Activated CD8-positive, alpha-beta memory T cell treated with anti-CD3 and anti-CD28 coated beads for 4 hours (primary cell): ENCODE data around the gene SEMA5A.

Experiments
- DNase-seq, 2 donors: peaks; one replicate each; pipeline ENCODE4 v3.0.0-alpha.2; 2020; ENCODE audit warnings: low read depth in 2 of 2

SEMA5A gene

DNA sequence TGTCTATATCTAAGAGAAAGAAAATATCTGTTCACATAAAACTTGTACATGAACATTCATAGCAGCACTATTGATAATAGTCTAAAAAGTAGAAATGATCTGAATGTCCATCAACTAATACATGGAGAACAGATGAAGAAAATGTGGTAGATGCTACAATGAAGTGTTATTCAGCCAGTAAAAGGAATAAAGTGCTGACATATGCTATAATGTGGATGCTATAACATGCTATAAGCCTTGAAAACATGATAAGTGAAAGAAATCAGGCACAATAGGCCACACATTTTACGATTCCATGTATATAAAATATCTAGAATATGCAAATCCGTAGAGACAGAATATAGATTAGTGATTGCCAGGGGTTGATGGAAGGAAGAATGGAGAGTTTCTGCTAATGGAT is 146.8 kb downstream of the SEMA5A start:
- DNase-seq = no peak

- DNase-seq = no peak
Observed at GRCh38 chr5:9398227-9398626, 147.6 kb downstream of the SEMA5A start.

DNA sequence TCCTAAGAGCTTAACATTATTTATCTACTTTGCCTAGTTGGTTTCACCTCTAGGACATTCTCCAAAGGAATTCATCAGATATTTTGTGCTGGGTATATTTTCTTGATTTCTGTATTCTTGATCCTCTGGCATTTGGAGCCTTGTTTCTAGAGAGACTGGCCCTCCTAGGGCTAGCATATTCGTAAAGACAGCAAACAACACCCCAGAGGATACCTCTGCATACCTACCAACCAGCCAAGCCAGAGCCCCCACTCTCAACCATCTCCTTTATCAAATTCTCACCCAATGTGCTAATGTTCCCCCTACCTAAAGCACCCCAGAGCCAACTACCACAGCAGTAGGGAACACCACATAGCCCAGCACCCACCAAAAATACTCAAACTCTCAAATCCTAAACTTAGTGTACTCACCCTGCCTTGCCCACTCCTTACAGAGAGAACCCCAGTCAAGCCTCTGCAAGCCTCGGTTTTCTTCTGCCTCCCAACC is 149.5 kb downstream of the SEMA5A start:
- DNase-seq = no peak

GRCh38 chr5:9395706-9396105 is 150.2 kb downstream of the SEMA5A start:
- no peak for DNase-seq

- no peak for DNase-seq
Observed at GRCh38 chr5:9394221-9394620, 151.7 kb downstream of the SEMA5A start.

GRCh38 chr5:9392625-9393024 is 153.2 kb downstream of the SEMA5A start:
- DNase-seq = no peak

GRCh38 chr5:9391080-9391479 is 154.8 kb downstream of the SEMA5A start:
- DNase-seq = no peak

- DNase-seq = no peak
Observed at GRCh38 chr5:9390113-9390512, 155.8 kb downstream of the SEMA5A start.

DNA sequence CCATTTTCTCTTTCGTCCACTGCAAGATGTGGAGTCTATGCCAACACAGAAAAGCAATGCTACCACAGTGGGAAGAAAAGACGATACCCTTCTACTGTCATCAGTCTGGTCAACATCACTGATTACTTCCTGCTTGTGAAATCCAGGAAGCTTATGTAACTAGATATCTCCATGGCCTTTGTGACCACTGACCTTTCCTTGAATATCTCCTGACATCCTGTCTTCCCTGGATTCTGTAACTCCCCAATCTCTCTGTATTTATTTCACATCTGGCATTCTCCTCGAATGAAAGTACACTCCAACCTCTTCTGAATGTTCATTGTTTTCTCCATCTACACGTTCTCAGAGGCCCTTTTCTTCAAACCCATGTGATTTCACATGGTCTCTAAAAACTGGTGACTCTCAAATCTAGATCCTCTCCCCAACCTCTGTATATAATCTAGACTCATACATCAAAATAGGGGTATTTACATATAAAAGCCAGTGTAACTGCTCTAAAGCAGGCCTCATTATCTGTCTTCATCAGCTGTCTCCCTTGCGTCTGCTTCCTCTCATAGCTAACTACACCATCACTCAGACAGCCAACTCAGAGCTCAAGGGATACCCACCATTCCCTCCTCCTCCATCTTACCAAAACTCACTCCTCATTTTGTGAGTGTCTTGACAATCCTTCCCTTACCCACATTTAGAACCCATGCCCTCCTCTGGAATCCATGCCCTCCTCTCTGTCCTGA is 156.8 kb downstream of the SEMA5A start:
- DNase-seq = no peak

- no peak for DNase-seq
Observed at GRCh38 chr5:9387879-9388278, 158.0 kb downstream of the SEMA5A start.

DNA sequence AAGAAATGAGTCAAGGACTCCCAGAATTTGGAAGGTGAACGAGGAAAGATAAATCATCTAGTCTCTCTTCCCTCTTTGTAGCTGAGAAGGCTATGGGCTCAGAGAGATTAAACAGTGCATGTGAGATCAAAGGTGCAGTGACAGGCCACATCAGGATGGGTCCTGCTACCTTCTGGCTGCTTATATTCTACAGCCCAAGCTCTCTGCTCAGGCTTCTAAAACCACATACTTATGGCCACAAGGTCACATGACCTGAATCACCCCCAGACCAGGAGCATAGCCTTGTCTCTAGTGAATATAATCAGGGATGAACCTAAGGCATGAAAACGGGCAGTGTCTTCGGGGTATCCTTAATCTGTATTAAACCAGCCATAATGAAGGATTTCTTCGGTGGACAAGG is 158.9 kb downstream of the SEMA5A start:
- no peak for DNase-seq

GRCh38 chr5:9382522-9382921 is 163.4 kb downstream of the SEMA5A start:
- DNase-seq = no peak

DNA sequence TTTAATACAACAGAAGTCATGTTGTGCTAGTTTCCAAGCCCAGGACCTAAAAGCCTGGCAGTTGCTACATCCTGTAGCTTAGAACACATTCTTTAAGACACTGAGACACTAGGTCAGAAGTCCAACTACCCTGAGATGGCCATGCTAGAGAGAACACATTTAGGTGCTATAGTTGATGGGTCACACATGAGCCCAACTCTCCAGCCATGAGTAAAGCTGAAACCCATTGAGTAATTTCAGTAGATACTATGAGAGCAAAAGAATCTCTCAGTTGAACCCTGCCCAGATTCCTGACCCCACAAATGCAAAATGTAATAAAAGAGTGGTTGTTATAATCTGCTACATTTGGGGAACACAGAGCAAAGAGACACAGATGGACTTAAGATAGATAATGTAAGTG is 164.4 kb downstream of the SEMA5A start:
- no peak for DNase-seq

GRCh38 chr5:9380109-9380508 is 165.8 kb downstream of the SEMA5A start:
- no peak for DNase-seq

- no peak for DNase-seq
Observed at GRCh38 chr5:9376363-9377117, 169.3 kb downstream of the SEMA5A start.

DNA sequence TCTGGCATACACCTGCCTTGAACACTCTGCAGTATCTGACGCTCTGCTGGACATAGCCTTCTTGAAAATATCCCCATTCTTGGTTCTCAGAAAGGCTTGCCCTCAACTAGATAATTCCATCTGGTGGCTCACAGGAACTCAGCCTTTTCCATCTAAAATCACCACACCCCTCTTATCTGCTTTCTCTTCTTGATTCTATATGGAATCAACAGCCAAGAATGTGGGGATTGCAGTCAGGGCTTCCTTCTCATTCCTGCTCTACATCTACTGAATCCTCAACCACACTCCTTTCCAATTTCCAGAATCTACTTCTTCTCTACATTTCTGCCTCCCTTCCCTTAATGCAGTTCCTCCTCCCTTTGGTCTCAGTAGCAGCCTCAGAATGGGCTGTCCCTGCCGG is 170.1 kb downstream of the SEMA5A start:
- no peak for DNase-seq

DNA sequence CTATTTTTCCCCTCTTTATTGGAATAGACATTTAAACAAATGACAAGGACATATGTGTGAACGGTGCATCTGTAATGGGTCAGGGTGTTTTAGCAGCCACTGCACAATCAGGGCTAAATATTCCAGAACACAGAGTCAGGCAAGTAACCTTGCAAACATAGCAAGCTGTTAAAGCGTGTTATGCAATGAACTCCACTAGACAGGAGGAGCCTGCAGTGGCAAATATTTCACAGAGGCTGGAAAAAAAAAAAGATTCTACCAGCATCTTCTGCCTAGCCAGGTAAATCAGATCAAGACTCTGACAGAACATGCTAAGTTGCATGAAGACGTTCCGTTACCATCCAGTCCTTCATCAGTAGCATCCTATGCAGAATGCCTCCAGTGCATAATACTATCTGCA is 171.8 kb downstream of the SEMA5A start:
- DNase-seq = no peak

DNA sequence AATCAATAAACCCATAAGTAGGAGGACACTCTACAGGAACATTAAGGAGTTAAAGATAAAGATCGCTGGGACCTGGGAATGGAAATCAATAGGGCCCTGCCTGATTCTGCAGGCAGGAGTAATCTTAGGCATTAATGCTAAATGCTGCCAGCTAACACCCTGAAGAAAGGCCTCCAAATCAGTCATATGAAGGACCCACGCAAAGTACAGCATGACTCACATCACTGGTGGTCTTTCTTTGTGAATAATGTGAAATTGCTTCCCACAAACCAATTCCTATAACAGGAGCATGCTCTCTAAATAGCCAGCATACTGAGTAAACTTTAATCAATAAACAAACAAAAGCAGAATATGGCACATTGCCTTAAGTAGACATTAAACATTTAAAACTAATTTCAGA is 172.3 kb downstream of the SEMA5A start:
- DNase-seq = no peak

DNA sequence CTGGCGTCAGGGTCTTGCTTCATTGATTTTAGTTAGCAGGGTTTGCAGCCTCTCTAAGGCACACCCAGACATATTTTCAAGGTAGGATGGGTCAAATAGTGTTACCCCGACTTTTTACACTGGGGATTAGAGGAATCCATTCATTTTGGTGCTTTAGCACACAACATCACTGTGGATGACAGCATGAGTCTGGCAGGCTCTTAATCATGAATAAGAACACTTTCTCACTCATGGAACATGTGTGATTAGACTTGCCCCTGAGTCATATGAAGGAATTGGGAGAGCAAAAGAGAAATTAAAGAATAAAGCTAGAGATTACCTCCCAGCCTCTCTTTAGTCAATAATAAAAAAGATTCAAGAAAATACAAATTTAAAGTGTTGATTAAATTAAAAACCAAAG is 175.6 kb downstream of the SEMA5A start:
- DNase-seq = no peak

GRCh38 chr5:9365512-9365911 is 180.4 kb downstream of the SEMA5A start:
- DNase-seq = no peak

GRCh38 chr5:9363449-9363848 is 182.4 kb downstream of the SEMA5A start:
- no peak for DNase-seq

- no peak for DNase-seq
Observed at GRCh38 chr5:9363026-9363425, 182.8 kb downstream of the SEMA5A start.

DNA sequence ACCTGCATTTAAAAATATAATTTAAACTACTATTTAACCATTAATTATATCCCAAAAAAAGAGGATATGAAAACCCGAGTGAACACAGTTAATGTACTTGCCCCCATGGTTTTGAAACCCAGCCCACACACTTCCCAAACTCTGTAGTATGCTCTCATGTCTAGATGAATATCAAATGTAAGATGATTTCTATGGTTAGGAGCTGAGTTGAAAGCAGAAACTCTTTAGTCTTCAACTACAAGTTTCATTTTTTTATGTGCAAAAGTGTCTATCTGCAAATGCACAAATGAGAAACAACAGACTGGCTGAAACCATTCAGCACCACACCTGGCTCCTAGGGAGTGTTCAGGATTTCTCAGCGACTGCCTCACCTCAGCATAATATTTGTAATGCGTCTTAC is 183.3 kb downstream of the SEMA5A start:
- DNase-seq = no peak
